ENCODE measurements around the gene KLHL30.

Gene KLHL30

DNA sequence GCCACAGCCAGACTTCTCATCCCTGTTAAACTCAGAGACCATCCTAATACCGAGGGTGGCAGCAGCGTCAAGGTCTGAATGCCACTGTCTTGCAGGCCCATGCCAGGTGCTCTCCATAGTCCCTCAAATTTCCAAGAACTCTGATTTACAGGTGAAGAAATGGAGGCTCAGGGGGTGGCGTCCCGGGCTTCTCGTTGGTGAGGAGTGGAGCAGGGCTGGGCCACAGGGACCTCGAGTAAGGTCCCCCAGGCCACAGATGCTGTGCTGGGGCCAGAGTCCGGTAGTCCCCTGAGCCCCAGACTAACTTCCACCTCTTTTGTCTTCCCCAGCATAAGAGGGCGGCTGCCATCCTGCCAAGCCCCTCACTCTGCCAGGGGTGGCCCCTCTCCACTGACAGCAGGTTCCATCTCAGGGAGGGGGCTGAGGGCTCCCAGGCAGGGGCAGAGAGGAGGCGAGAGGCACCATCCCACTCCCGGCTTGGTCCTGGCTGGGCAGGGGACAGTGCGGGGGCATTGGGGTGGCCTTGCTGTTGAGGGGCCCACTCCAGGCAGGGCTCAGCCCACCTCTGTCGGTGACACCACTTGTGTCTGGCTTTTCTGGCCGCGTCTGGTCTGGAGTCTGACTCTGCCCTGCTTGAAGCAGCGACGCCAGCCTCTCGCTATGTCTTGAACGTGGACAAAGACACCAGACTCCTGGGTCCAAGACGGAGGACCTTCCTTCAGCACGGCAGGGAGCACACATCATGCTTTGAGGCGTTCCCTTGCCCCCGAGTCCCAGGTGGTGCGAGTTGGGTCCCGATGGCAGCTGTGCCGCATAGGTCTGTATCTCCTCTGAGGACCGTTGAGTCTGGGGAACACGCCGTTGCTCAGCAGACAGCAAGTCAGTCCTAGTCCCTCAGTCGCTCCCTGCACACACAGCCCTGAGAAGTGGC, 15.9 kb upstream of the KLHL30 start:
- no peak overlapping the region for H3K4me3 Mint-ChIP-seq

DNA sequence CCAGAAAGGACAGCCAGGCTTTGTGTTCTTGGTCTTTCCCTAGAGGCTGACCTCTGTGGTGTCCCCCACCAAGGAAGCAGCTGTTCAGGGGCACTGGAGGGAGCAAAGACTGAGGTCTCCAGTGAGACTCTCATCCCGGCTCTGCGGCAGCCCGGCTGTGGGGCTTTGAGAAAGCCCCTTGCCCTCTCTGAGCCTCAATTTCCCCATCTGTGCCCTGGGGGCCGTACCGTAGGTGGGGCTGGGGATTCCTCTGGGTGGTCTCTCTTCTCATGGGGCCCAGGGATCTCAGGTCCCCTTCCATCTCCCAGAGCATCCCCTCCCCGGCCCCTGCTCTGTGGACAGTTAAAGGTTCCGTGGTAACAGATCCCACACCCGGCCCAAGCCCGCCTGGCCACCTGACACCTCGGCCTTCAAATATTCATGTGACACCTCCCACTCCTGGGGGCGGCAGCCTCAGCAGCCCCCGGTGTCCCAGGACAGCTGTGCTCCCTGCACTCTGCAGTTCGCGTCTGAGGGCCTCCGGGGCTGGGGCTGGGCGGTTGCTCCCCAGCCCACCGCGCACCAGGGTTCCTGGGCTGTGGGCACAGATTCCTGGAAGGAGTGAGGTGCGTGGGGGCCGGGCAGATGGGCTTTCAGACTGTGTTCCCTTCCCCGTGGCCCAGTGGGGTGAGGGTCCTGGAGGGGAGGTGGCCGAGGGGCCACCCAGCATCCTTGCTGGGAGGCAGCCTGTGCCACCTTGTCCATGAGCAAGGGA, 15.1 kb upstream of the KLHL30 start:
- Mint-ChIP-seq H3K27me3 (peaks cover 2% of the 10 kb centered on the region), H3K4me3 (no peak overlapping the region), H3K9me3 (no peaks in the 10 kb centered on the region), H3K4me1 (ENCODE audit: low read depth) (no peaks in the 10 kb centered on the region), H3K36me3 (ENCODE audit: low read depth) (no peaks in the 10 kb centered on the region), H3K27ac (no peak overlapping the region)
- DNase-seq = no peak

More for the DNA sequence above, 15.9 kb upstream of the KLHL30 start:
- Mint-ChIP-seq H3K9me3 (no peaks in the 10 kb centered on the region), H3K36me3 (ENCODE audit: low read depth) (no peaks in the 10 kb centered on the region), H3K27me3 (peaks cover 5% of the 10 kb centered on the region), H3K27ac (no peak overlapping the region), H3K4me1 (ENCODE audit: low read depth) (no peaks in the 10 kb centered on the region)
- DNase-seq = no peak

DNA sequence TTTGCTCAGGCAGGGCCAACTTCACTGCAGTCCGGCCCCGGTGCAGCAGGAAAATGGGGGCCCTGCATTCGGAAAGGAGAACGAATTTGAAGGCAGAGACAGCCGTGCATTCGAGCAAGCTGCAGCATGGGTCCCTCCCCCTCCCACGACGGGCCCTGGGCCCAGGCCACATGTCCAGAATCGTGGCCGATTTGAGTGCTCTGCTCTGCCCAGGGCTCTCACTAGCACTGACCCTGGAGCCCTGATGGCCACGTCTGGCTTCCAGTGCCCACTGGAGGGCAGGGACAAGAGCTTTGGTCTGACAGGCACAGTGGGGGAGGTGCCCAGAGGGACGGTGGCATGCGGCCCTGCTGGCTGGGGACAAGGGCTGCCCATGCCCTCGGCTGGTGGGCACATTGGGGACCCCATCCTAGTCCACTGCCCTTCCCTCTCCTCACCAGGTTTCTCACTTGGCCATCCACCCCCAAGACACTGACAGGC, 14.4 kb upstream of the KLHL30 start:
- no peaks in the 10 kb centered on the region for H3K9me3 Mint-ChIP-seq
- H3K36me3 Mint-ChIP-seq (ENCODE audit: low read depth) = no peaks in the 10 kb centered on the region
- H3K4me1 Mint-ChIP-seq (ENCODE audit: low read depth) = no peaks in the 10 kb centered on the region
- H3K27me3 Mint-ChIP-seq = peaks cover 2% of the 10 kb centered on the region
- DNase-seq = no peak
- H3K4me3 Mint-ChIP-seq = no peak overlapping the region
- H3K27ac Mint-ChIP-seq = no peak overlapping the region

DNA sequence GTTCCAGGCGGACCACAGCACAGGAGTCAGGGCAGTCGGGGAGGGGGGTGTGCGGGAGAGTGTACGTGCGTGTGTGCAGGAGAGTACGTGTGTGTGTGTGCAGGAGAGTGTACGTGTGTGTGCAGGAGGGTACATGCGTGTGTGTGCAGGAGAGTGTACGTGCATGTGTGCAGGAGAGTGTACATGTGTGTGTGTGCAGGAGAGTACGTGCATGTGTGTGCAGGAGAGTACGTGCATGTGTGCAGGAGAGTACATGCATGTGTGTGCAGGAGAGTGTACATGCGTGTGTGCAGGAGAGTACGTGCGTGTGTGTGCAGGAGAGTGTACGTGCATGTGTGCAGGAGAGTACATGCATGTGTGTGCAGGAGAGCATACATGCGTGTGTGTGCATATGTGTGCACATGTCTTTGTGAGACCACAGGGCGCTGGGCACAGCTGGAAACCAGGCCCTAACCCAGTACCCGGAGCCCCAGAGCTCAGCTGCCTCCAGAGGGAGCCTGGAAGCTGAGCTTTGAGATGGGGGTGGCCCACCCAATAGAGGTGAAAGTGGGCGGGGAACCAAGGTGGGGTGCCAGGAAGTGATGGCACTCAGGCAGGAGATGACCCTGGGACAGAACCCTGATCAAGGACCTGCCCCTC, 13.9 kb upstream of the KLHL30 start:
- no peak for DNase-seq
- Mint-ChIP-seq H3K27ac (no peak overlapping the region), H3K4me1 (ENCODE audit: low read depth) (no peaks in the 10 kb centered on the region), H3K4me3 (no peak overlapping the region), H3K36me3 (ENCODE audit: low read depth) (no peaks in the 10 kb centered on the region), H3K27me3 (peaks cover 2% of the 10 kb centered on the region), H3K9me3 (no peaks in the 10 kb centered on the region)

DNA sequence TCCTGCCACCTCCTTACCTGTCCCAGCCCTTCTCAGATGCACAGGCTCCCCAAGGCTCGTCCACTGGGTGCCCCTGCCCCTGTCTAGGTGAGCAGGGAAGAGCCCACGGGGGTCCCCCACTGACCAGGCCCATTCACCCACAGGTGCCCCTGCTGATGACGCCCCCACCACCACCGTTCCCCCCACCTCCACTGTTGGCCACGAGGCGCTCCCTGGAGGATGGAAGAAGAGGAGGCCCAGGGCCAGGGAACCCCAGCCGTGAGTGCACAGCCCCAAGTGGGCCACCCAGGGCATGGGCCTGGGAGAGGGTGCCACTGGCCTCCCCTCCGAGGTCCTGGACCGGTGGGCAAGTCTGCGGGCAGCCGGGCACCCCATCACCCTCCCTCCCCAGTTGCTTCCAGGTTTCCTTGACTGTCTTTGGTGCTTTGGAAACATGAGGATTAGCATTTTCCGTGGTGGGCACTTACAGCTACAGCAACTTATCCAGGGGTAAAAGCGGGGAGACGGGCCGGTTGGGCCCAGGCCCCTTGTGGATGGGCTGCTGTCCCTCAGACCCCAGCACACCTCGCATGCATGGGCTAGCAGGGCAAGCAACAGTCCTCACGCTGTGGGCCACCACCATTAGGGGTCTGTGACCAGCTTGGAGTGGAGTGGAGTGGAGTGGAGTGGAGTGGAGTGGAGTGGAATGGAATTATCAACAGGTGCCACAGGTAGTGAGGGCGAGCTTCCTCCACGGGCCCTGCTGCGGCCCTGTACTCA, 13.2 kb upstream of the KLHL30 start:
- no peak overlapping the region for H3K27ac Mint-ChIP-seq
- no peaks in the 10 kb centered on the region for H3K27me3 Mint-ChIP-seq
- no peak for DNase-seq
- H3K36me3 Mint-ChIP-seq (ENCODE audit: low read depth) = no peaks in the 10 kb centered on the region
- no peaks in the 10 kb centered on the region for H3K4me1 Mint-ChIP-seq (ENCODE audit: low read depth)
- no peak overlapping the region for H3K4me3 Mint-ChIP-seq
- no peaks in the 10 kb centered on the region for H3K9me3 Mint-ChIP-seq

DNA sequence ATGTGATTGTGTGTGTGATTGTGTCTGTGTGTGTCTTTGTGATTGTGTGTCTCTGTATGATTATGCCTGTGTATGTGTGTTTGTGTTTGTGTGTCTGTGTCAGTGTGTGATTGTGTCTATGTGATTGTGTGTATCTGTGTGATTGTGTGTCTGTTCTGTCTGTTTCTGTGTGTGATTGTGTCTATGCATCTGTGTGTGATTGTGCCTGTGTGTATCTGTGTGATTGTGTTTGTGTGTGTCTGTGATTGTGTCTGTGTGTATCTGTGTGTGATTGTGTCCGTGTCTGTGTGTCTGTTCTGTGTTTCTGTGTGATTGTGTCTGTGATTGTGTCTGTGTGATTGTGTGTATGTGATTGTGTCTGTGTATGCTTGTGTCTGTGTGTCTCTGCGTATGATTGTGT, 12.1 kb upstream of the KLHL30 start:
- no peaks in the 10 kb centered on the region for H3K4me1 Mint-ChIP-seq (ENCODE audit: low read depth)
- H3K9me3 Mint-ChIP-seq = no peaks in the 10 kb centered on the region
- DNase-seq = no peak
- no peaks in the 10 kb centered on the region for H3K36me3 Mint-ChIP-seq (ENCODE audit: low read depth)
- no peak overlapping the region for H3K27ac Mint-ChIP-seq
- H3K4me3 Mint-ChIP-seq = no peak overlapping the region
- H3K27me3 Mint-ChIP-seq = no peaks in the 10 kb centered on the region

DNA sequence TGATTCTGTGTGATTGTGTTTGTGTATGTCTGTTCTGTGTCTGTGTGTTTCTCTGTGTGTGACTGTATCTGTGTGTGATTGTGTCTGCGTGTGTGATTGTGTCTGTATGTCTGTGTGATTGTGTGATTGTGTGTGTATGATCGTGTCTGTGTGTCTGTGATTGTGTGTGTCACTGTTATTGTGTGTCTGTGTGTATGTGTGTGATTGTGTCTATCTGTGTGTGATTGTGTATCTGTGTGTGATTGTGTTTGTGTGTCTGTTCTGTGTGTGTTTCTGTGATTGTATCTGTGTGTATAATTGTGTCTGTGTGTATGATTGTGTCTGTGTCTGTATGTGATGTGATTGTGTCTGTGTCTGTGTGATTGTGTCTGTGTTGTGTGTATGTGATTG, 11.7 kb upstream of the KLHL30 start:
- DNase-seq = no peak
- Mint-ChIP-seq H3K9me3 (no peaks in the 10 kb centered on the region), H3K36me3 (ENCODE audit: low read depth) (no peaks in the 10 kb centered on the region), H3K4me1 (ENCODE audit: low read depth) (no peaks in the 10 kb centered on the region), H3K27me3 (no peaks in the 10 kb centered on the region), H3K27ac (no peak overlapping the region), H3K4me3 (no peak overlapping the region)

DNA sequence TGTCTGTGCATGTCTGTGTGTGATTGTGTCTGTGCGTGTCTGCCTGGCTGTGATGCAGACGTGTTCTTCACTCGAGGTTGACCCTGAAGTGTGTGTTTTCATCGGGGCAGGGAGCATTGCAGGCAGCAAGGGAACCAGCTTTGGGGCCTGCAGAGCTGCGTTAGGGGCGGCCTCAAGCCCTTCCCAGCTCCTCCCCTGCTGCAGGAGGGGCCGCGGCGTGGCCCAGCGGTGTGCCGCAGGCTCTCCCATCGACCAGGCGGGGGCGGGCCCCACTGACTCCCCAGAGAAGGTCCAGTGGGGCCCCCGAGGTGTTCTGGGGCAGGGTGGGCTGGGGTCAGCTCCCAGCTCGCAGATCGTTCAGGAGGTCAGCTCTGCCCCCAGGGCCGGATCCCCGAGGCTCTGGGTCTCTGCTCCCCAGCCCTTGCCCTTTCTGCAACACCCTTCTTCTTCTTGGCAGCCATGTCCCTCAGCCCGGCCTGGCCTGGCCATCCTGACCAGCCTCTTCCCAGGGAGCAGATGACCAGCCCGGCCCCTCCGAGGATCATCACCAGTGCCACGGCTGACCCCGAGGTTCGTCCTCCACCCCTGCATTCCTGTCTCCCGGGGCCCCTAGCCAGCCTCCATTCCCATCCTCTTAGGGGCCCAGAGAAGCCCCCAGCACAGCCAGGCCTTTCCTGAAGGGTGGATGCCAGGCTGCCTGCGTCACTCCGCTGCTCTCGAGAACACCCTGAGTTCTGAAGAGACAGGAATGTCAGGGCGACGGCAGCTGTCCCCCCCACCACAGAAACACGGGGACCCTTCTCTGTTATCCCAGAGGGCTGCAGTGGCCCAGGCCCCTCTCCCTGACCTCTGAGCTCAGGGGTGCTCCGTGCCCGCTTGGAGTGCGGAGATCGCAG, 11.1 kb upstream of the KLHL30 start:
- no peak overlapping the region for H3K4me3 Mint-ChIP-seq

DNA sequence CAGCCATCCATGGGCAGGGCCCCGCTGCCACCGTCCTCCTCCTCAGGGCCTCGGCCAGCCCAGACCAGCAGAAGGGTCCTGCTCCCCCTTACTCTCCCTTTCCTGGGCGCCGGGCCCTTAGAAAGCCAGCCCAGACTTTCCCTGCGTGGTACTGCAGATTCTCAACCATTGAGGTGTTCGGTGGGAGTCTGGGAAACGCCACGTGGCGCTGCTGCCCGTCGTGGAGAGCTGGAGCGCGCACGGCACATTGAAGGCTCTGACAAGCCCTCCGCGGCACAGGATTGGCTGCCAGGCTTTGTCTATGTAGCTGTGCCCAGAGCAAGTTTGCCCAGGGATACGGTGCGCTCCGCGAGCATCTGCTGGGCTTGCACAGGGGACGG, 10.4 kb upstream of the KLHL30 start:
- no peak overlapping the region for H3K4me3 Mint-ChIP-seq
- H3K27me3 Mint-ChIP-seq = no peaks in the 10 kb centered on the region
- H3K36me3 Mint-ChIP-seq (ENCODE audit: low read depth) = no peaks in the 10 kb centered on the region
- H3K4me1 Mint-ChIP-seq (ENCODE audit: low read depth) = no peaks in the 10 kb centered on the region
- DNase-seq = no peak
- H3K9me3 Mint-ChIP-seq = no peaks in the 10 kb centered on the region
- H3K27ac Mint-ChIP-seq = no peak overlapping the region

More for the DNA sequence above, 11.1 kb upstream of the KLHL30 start:
- no peak overlapping the region for H3K27ac Mint-ChIP-seq
- H3K4me1 Mint-ChIP-seq (ENCODE audit: low read depth) = no peaks in the 10 kb centered on the region
- H3K27me3 Mint-ChIP-seq = no peaks in the 10 kb centered on the region
- H3K9me3 Mint-ChIP-seq = no peaks in the 10 kb centered on the region
- DNase-seq = no peak
- no peaks in the 10 kb centered on the region for H3K36me3 Mint-ChIP-seq (ENCODE audit: low read depth)

DNA sequence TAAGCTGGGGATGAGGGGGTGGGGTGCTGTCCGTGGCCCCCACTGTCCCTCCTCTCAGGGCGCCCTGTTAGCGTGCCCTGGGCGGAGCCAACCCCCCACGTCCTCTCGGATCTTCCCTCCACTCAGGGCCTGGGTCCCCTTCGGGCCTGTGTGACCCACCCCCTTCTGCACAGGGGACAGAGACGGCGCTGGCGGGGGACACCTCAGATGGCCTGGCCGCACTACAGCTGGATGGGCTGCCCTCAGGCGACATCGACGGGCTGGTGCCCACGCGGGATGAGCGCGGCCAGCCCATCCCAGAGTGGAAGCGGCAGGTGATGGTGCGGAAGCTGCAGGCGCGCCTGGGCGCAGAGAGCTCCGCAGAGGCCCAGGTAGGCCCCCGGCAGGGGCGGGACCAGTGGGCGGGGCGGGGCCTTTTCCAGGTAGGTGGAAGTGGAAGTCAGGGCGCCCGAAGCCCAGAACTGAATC, 9.9 kb upstream of the KLHL30 start:
- DNase-seq = no peak
- H3K27me3 Mint-ChIP-seq = no peaks in the 10 kb centered on the region
- no peak overlapping the region for H3K27ac Mint-ChIP-seq
- H3K4me1 Mint-ChIP-seq (ENCODE audit: low read depth) = no peaks in the 10 kb centered on the region
- H3K9me3 Mint-ChIP-seq = no peaks in the 10 kb centered on the region
- H3K36me3 Mint-ChIP-seq (ENCODE audit: low read depth) = no peaks in the 10 kb centered on the region
- H3K4me3 Mint-ChIP-seq = no peak overlapping the region

DNA sequence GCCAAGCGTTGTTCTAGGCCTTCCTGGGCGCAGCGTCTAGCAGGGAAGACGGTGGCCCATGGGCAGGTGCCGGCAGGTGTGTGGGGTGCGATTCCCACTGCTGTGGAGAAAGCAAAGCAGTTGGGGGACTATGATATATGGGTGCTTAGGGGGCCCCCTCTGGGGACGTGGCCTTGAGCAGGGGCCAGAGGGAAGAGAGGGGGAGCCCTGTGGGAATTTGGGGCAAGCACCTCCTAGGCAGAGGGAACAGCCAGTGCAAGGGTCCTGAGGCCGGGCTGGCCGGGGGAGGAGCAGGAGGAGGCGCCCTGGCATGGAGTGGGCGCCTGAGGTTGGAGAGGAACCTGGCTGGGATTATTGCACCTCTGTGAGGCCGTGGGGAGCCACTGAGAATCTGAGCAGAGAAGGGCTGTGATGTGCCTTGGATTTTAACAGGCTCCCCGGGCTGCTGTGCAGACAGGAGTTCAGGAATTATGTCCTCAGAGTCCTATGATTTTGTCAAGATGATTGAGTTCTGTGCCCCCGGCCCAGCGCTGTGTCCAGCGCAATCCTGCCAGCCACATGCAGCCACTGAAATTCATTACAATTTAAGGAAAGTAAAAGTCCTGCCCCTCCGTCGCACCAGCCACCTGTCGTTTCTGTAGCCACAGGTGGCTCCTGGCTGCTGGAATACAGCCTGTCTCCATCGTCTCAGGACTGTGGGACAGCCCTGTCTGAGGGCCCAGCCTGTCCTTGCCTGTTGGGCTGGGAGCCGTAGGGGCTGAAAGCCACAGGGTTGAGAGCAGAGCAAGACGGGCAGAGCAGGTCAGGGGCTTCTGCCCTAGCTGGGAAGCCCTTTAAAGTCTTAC, 9.1 kb upstream of the KLHL30 start:
- no peaks in the 10 kb centered on the region for H3K27me3 Mint-ChIP-seq
- no peak overlapping the region for H3K4me3 Mint-ChIP-seq
- H3K36me3 Mint-ChIP-seq (ENCODE audit: low read depth) = no peaks in the 10 kb centered on the region
- no peaks in the 10 kb centered on the region for H3K9me3 Mint-ChIP-seq
- no peak overlapping the region for H3K27ac Mint-ChIP-seq
- DNase-seq = no peak
- H3K4me1 Mint-ChIP-seq (ENCODE audit: low read depth) = no peaks in the 10 kb centered on the region

DNA sequence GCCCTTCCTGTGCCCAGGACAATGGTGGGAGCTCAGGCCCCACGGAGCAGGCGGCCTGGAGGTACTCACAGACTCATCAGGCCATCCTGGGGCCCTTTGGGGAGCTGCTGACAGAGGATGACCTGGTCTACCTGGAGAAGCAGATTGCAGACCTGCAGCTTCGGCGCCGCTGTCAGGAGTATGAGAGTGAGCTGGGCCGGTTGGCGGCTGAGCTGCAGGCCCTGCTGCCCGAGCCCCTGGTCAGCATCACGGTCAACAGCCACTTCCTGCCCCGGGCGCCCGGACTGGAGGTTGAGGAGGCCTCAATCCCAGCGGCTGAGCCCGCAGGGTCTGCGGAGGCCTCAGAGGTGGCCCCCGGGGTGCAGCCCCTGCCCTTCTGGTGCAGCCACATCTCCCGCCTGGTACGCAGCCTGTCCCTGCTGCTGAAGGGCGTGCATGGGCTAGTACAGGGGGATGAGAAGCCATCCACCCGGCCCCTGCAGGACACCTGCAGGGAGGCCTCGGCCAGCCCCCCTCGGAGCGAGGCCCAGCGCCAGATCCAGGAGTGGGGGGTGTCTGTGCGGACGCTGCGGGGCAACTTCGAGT, 8.3 kb upstream of the KLHL30 start:
- Mint-ChIP-seq H3K4me3 (no peak overlapping the region), H3K9me3 (no peaks in the 10 kb centered on the region), H3K36me3 (ENCODE audit: low read depth) (no peaks in the 10 kb centered on the region), H3K27ac (no peak overlapping the region), H3K27me3 (no peaks in the 10 kb centered on the region), H3K4me1 (ENCODE audit: low read depth) (no peaks in the 10 kb centered on the region)
- DNase-seq = no peak
